ENCODE data around the gene SIDT1. TPM values are rescaled to one million over a fixed set of nuclear protein-coding genes. Genes with fewer than 3 reads are reported as not detected.

The SIDT1 gene
- 11.3 and 12.2 TPM in 2 replicates for total RNA-seq

DNA sequence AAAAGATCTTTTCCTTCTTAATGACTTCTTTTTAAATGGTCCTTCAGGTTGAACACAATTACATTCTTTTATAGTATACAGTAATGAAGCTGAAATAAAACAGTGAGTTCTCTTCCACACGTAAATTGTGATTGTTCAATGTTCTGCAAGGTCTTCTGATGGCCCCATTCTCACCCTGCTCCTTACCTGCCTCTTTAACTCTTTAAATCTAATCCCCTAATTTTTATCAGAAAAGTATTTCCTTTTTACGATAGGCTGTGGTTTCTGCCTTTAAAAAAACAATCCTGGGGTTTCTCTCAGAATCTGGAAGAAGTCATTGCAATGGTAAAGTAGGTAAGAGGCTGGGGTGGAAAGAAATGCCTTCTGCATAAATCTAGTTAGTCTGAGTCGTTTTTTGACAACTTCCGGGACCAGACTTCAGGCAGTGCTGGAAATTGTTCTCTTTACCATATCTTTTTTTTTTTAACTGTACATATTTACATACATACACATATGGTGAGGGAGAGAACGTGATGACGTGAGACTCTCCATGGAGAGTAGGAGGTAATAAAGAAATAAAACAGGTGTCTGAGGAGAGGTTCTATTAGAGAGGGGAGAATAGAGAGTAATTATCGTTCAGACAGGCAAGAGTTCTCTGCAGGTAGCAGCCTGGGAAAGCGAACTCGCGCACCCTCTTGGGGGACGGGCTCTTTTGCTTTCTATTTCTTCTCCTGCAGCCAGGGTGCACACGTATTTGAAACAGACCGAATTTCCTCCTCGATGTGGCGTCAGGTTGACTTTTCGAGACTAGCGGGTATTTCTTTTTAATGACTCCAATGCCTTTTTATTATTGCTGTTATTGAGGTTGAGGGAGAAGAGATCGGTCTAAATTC, at the start of gene SIDT1:
Gene SIDT1, plus strand, starts transcription at position 730 of the 872 bp plus-strand sequence. CDS start 467 bp downstream, outside the sequence.
- H3K4me1 Mint-ChIP-seq (ENCODE audit: low read depth) = peaks cover 55% of the 10 kb centered on the region
- peak; percentile 64 for DNase-seq (ENCODE audit: low spot score)
- peaks cover 11% of the 10 kb centered on the region for H3K36me3 Mint-ChIP-seq (ENCODE audit: low read depth)
- H3K4me3 Mint-ChIP-seq = peak within 1 kb of the TSS; percentile 100
- intact Hi-C loops (cut with micrococcal nuclease) = loop anchor here (1.0 to 10.0 kb wide), 8 partner anchors 17 to 1613 kb away; partner anchors contain the start of genes ATG3, ATP6V1A, CCDC191 and NAA50
- peak within 1 kb of the TSS; percentile 99 for H3K27ac Mint-ChIP-seq
- no peaks in the 10 kb centered on the region for H3K9me3 Mint-ChIP-seq
- H3K27me3 Mint-ChIP-seq (ENCODE audit: insufficient read depth) = peaks cover 10% of the 10 kb centered on the region

DNA sequence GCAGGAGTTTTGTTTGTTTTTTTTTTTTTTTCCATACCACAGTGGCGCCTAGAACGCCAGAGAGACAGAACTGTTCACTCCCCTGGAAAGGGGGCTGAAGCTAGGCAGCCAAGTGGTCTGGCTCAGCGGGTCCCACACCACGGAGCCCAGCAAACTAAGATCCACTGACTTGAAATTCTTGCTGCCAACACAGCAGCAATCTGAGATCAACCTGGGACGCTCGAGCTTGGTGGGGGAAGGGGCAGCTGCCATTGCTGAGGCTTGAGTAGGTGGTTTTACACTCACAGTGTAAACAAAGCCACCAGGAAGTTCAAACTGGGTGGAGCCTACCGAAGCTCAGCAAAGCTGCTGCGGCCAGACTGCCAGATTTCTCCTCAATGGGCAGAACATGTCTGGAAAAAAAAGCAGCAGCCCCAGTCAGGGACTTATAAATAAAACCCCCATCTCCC, 47.2 kb upstream of the SIDT1 start:
- peaks cover 6% of the 10 kb centered on the region for H3K4me1 Mint-ChIP-seq (ENCODE audit: low read depth)
- DNase-seq (ENCODE audit: low spot score) = peak; percentile 4
- peaks cover 13% of the 10 kb centered on the region for H3K9me3 Mint-ChIP-seq
- H3K27me3 Mint-ChIP-seq (ENCODE audit: insufficient read depth) = no peaks in the 10 kb centered on the region
- intact Hi-C loops (cut with micrococcal nuclease) = no loop called here
- peak overlapping the region; percentile 3 for H3K27ac Mint-ChIP-seq
- no peak overlapping the region for H3K4me3 Mint-ChIP-seq
- H3K36me3 Mint-ChIP-seq (ENCODE audit: low read depth) = peaks cover 16% of the 10 kb centered on the region

GRCh38 chr3:113495035-113495434, 37.3 kb upstream of the SIDT1 start:
- Mint-ChIP-seq H3K27ac (no peak overlapping the region), H3K4me1 (ENCODE audit: low read depth) (no peaks in the 10 kb centered on the region), H3K27me3 (ENCODE audit: insufficient read depth) (no peaks in the 10 kb centered on the region), H3K9me3 (no peaks in the 10 kb centered on the region), H3K36me3 (ENCODE audit: low read depth) (peaks cover 12% of the 10 kb centered on the region), H3K4me3 (no peak overlapping the region)
- DNase-seq (ENCODE audit: low spot score) = no peak
- intact Hi-C loops (cut with micrococcal nuclease) = loop anchor here (1.0 to 2.0 kb wide), 5 partner anchors 19 to 418 kb away; partner anchors contain the start of gene SIDT1

GRCh38 chr3:113496924-113497323, 35.4 kb upstream of the SIDT1 start:
- peaks cover 10% of the 10 kb centered on the region for H3K4me1 Mint-ChIP-seq (ENCODE audit: low read depth)
- peaks cover 3% of the 10 kb centered on the region for H3K36me3 Mint-ChIP-seq (ENCODE audit: low read depth)
- intact Hi-C loops (cut with micrococcal nuclease) = no loop called here
- DNase-seq (ENCODE audit: low spot score) = no peak
- H3K27me3 Mint-ChIP-seq (ENCODE audit: insufficient read depth) = no peaks in the 10 kb centered on the region
- no peak overlapping the region for H3K4me3 Mint-ChIP-seq
- no peak overlapping the region for H3K27ac Mint-ChIP-seq
- H3K9me3 Mint-ChIP-seq = no peaks in the 10 kb centered on the region

DNA sequence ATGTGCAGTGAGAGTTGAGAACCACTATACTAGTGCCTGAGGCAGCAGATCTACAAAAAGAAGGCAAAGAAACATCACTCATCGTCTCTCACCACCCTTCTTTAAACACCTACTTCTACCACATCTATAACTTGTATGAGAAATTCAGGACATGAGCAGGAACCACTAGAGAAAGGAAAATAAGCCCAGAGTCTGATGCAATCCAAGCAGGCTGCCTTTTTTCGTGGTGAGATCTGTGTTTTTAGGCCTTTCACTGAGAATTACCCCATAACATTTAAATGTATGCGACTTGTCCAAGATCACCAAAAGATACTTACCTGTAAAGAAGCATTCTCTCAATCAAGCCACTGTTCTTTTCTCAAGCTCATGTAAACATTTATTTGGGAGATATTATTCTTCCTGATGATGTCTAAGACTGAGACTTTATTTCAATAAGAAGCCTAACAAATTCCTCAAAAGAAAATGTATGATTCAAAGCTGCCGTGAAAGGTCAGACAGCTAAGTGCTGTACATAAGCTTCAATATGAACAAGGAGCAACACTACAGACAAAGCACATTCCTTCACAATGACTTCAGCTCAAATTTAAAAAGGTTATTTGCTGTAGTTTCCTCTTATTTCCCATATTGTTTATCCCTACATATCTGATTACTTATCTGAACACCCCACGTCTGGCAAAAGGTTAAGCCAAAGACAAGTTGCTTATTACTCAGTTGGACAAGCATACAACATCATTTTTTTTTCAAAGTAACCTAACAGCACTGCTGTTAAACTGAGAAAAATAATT, 33.9 kb upstream of the SIDT1 start:
- DNase-seq (ENCODE audit: low spot score) = no peak
- Mint-ChIP-seq H3K36me3 (ENCODE audit: low read depth) (peaks cover 3% of the 10 kb centered on the region), H3K4me1 (ENCODE audit: low read depth) (peaks cover 12% of the 10 kb centered on the region), H3K27ac (no peak overlapping the region), H3K4me3 (no peak overlapping the region), H3K9me3 (no peaks in the 10 kb centered on the region), H3K27me3 (ENCODE audit: insufficient read depth) (no peaks in the 10 kb centered on the region)
- intact Hi-C loops (cut with micrococcal nuclease) = no loop called here

- intact Hi-C loops (cut with micrococcal nuclease) = no loop called here
- no peaks in the 10 kb centered on the region for H3K9me3 Mint-ChIP-seq
Measured at GRCh38 chr3:113499081-113499480, 33.3 kb upstream of the SIDT1 start.

DNA sequence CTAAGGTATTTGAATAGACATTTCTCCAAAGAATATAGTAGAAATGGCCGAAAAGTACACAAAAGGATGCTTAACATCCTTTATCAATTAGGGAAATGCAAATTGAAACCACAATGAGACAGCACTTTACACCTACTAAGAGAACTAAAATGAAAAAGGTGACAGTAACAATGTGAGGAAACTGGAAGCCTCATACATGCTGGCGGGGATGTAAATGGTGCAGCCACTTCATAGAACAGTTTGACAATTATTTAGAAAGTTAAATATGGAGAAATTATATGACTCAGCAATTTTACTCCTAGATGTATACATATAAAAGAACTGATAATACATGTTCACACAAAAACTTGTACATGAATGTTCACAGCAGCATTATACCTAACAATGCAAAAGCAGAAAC, 30.8 kb upstream of the SIDT1 start:
- no peak overlapping the region for H3K27ac Mint-ChIP-seq
- no peaks in the 10 kb centered on the region for H3K9me3 Mint-ChIP-seq
- no peak overlapping the region for H3K4me3 Mint-ChIP-seq
- H3K4me1 Mint-ChIP-seq (ENCODE audit: low read depth) = peaks cover 12% of the 10 kb centered on the region
- H3K36me3 Mint-ChIP-seq (ENCODE audit: low read depth) = peaks cover 14% of the 10 kb centered on the region
- DNase-seq (ENCODE audit: low spot score) = no peak
- no peaks in the 10 kb centered on the region for H3K27me3 Mint-ChIP-seq (ENCODE audit: insufficient read depth)
- intact Hi-C loops (cut with micrococcal nuclease) = no loop called here

More at GRCh38 chr3:113499081-113499480, 33.3 kb upstream of the SIDT1 start:
- no peak overlapping the region for H3K4me3 Mint-ChIP-seq
- H3K4me1 Mint-ChIP-seq (ENCODE audit: low read depth) = peaks cover 12% of the 10 kb centered on the region
- H3K36me3 Mint-ChIP-seq (ENCODE audit: low read depth) = peaks cover 3% of the 10 kb centered on the region
- H3K27me3 Mint-ChIP-seq (ENCODE audit: insufficient read depth) = no peaks in the 10 kb centered on the region
- DNase-seq (ENCODE audit: low spot score) = no peak
- no peak overlapping the region for H3K27ac Mint-ChIP-seq

DNA sequence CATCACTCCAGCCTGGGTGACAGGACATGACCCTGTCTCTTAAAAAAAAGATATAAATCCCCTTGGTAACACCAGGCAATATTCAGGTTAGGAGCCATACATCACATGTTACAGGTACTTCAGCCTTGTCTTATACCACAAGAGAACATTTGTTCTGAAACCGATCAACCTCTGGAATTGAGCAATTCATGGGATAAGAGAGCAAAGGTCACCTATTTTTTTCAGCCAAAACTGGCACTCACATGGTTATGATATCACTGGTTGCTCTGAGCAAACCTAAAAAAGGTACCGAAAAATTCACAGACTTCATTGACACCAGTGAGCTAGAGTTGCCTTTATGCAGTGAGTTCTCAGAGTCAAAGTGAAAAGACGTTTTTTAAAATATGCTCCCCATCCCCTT, 26.5 kb upstream of the SIDT1 start:
- H3K4me1 Mint-ChIP-seq (ENCODE audit: low read depth) = peaks cover 12% of the 10 kb centered on the region
- no peak overlapping the region for H3K4me3 Mint-ChIP-seq
- intact Hi-C loops (cut with micrococcal nuclease) = no loop called here
- no peaks in the 10 kb centered on the region for H3K9me3 Mint-ChIP-seq
- DNase-seq (ENCODE audit: low spot score) = no peak
- H3K27me3 Mint-ChIP-seq (ENCODE audit: insufficient read depth) = no peaks in the 10 kb centered on the region
- H3K36me3 Mint-ChIP-seq (ENCODE audit: low read depth) = peaks cover 13% of the 10 kb centered on the region
- H3K27ac Mint-ChIP-seq = no peak overlapping the region

DNA sequence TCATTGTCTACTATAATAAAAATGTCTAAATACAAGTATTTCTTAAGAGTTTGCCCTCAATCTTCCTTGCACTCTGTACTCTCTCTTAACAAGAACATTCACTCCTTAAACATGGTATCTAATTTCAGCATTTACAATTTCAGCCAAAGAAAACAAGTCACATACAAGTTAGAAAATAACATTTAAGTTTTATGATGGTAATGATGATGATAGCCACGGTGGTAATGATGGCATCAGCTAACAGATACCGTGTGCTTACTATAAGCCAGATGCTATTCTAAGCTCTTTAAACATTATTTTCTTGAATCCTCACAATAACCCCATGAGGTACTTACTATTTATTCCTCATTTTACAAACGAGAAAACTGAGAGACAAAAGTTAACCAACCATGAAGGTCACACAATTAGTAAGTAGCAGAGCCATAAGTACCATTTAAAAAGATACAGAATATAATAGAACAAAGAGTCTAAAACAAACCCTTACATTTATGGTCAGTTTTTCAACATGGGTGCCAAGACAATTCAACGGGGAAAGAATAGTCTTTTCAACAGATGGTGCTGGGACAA, 24.8 kb upstream of the SIDT1 start:
- Mint-ChIP-seq H3K36me3 (ENCODE audit: low read depth) (peaks cover 15% of the 10 kb centered on the region), H3K27ac (no peak overlapping the region), H3K9me3 (no peaks in the 10 kb centered on the region), H3K4me1 (ENCODE audit: low read depth) (no peaks in the 10 kb centered on the region), H3K4me3 (no peak overlapping the region), H3K27me3 (ENCODE audit: insufficient read depth) (no peaks in the 10 kb centered on the region)
- intact Hi-C loops (cut with micrococcal nuclease) = no loop called here
- DNase-seq (ENCODE audit: low spot score) = no peak

GRCh38 chr3:113508966-113509365, 23.4 kb upstream of the SIDT1 start:
- Mint-ChIP-seq H3K4me3 (no peak overlapping the region), H3K27ac (no peak overlapping the region), H3K9me3 (no peaks in the 10 kb centered on the region), H3K36me3 (ENCODE audit: low read depth) (peaks cover 15% of the 10 kb centered on the region), H3K4me1 (ENCODE audit: low read depth) (no peaks in the 10 kb centered on the region), H3K27me3 (ENCODE audit: insufficient read depth) (no peaks in the 10 kb centered on the region)
- intact Hi-C loops (cut with micrococcal nuclease) = no loop called here
- no peak for DNase-seq (ENCODE audit: low spot score)

- Mint-ChIP-seq H3K27ac (no peak overlapping the region), H3K36me3 (ENCODE audit: low read depth) (peaks cover 4% of the 10 kb centered on the region), H3K4me1 (ENCODE audit: low read depth) (peaks cover 7% of the 10 kb centered on the region), H3K4me3 (no peak overlapping the region), H3K9me3 (no peaks in the 10 kb centered on the region), H3K27me3 (ENCODE audit: insufficient read depth) (peaks cover 24% of the 10 kb centered on the region)
- DNase-seq (ENCODE audit: low spot score) = no peak
- intact Hi-C loops (cut with micrococcal nuclease) = loop anchor here (1.0 to 10.0 kb wide), 7 partner anchors 19 to 1380 kb away; partner anchors contain the start of genes GCSAM, SLC35A5 and ZDHHC23
Measured at GRCh38 chr3:113514265-113514769, 18.0 kb upstream of the SIDT1 start.

- no peak for DNase-seq (ENCODE audit: low spot score)
- Mint-ChIP-seq H3K27me3 (ENCODE audit: insufficient read depth) (peaks cover 34% of the 10 kb centered on the region), H3K36me3 (ENCODE audit: low read depth) (peaks cover 2% of the 10 kb centered on the region), H3K4me1 (ENCODE audit: low read depth) (peaks cover 7% of the 10 kb centered on the region), H3K9me3 (no peaks in the 10 kb centered on the region), H3K4me3 (no peak overlapping the region), H3K27ac (peak overlapping the region; percentile 63)
- intact Hi-C loops (cut with micrococcal nuclease) = loop anchor here (5.0 to 10.0 kb wide), 4 partner anchors 501 to 1381 kb away; partner anchors contain the start of genes CCDC191, GCSAM and QTRT2
Measured at GRCh38 chr3:113516115-113516505, 16.2 kb upstream of the SIDT1 start.
